Small intestine (tissue), 7 donors: ENCODE measurements around the gene KIRREL3. TPM values are rescaled to one million over a fixed set of nuclear protein-coding genes. Genes with fewer than 3 reads are reported as not detected.

Experiments
- DNase-seq, 2 donors: peaks; one replicate each; pipeline versions ENCODE4 v3.0.0 to v3.0.0-alpha.2; 2013
- FAIRE-seq: peaks from 2 replicates; lab custom pipeline; 2012; peaks lifted over from hg19 to GRCh38; lab: Jason Lieb, UNC
- H3K27ac ChIP-seq, 3 donors: one replicate each; pipeline ENCODE4 v1.5.1; 2013; ENCODE audit warnings: low read length in 2 of 3, mild to moderate bottlenecking in 2 of 3, control low read depth in 1 of 3, inconsistent platforms in 1 of 3, low read depth in 1 of 3, moderate library complexity in 1 of 3
- H3K27me3 ChIP-seq, 3 donors: one replicate each; pipeline ENCODE4 v1.6.1; 2013; ENCODE audit warnings: low read length in 3 of 3, inconsistent platforms in 1 of 3; ENCODE audit not compliant: control insufficient read depth in 3 of 3, insufficient read depth in 3 of 3
- H3K36me3 ChIP-seq, 3 donors: one replicate each; pipeline ENCODE4 v1.6.1; 2013; ENCODE audit warnings: low read length in 3 of 3, inconsistent platforms in 1 of 3, low read depth in 1 of 3, mild to moderate bottlenecking in 1 of 3, moderate library complexity in 1 of 3; ENCODE audit not compliant: control insufficient read depth in 3 of 3, insufficient read depth in 2 of 3
- H3K4me1 ChIP-seq, 3 donors: one replicate each; pipeline ENCODE4 v1.6.1; 2013; ENCODE audit warnings: low read length in 2 of 3, inconsistent platforms in 1 of 3, low read depth in 1 of 3, mild to moderate bottlenecking in 1 of 3, moderate library complexity in 1 of 3; ENCODE audit not compliant: control insufficient read depth in 3 of 3, insufficient read depth in 2 of 3
- H3K4me3 ChIP-seq, 3 donors: one replicate each; pipeline ENCODE4 v1.5.1; 2013; ENCODE audit warnings: low read length in 3 of 3, control low read depth in 1 of 3, inconsistent platforms in 1 of 3, low read depth in 1 of 3, mild to moderate bottlenecking in 1 of 3, moderate library complexity in 1 of 3
- H3K9me3 ChIP-seq, 2 donors: one replicate each; pipeline ENCODE4 v1.6.1; 2013; ENCODE audit warnings: low read depth in 1 of 2, low read length in 1 of 2; ENCODE audit not compliant: control insufficient read depth in 2 of 2, insufficient read depth in 1 of 2
- WGBS, 3 donors: extraction: QIAGEN DNeasy Blood & Tissue Kit; methylation state at CpG; one replicate each; pipeline ENCODE4 v1.1.7; 2013; 5-methylcytosine and 5-hydroxymethylcytosine counted together
- polyA plus RNA-seq, 4 donors: library from polyadenylated mRNA; stranded (reverse) in 3 of 4; unstranded in 1 of 4; fragments of 200-250 nt in 3 of 4; fragments of 120-200 nt in 1 of 4; gene quantifications; one replicate each; pipeline versions ENCODE4 v1.2.1 to v1.2.3, GENCODE V29; 2013
- donor health status: healthy with polysubstance abuse.
- donor health status: control.
- donor health status: control.
- donor health status: Bipolar disorder and iron deficiency.
- donor health status: healthy.

KIRREL3 gene
- polyA plus RNA-seq, 4 donors: 0.18 to 0.61 TPM; not detected in 2

DNA sequence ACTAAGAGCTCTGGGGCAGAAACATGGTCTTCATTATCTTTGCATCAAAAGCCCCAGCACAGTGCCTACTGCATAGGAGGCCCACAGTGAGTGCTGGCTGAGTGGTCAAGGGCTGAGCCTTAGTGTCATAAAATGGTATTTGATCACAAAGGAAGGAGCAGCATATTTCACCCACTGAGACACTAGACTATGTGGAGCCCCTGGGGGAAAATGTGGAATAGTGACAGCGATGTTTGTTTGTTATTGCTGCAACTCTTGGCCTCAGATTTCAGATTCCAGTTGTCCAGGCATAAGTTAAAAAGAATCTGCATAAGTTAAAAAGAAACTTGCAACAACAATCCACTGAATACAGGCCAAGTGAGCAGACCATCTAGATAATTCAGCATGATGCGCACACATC, 7.0 kb downstream of the KIRREL3 start:
- no peaks in the 10 kb centered on the region for H3K4me1 ChIP-seq

DNA sequence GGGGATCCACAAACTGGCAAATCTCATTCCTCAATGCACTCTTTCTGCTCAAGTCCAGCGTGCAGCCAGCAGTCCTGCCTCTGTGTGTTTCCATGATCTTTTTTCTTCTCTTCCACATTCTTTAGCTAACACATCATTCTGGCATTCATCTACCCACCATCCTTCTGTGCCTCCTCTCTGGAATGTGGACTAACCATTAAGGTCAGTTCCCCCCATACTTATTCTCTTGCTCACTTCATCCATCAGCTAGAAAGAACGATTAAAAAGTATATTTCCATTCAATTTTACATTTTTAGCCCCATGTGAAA, 7.8 kb downstream of the KIRREL3 start:
- Histone ChIP-seq H3K36me3 (no peaks in the 10 kb centered on the region), H3K4me3 (no peak overlapping the region), H3K9me3 (no peaks in the 10 kb centered on the region), H3K27me3 (peaks cover 0 to 34% (median 7%) of the 10 kb centered on the region in 3 donors), H3K27ac (no peak overlapping the region), H3K4me1 (no peaks in the 10 kb centered on the region)
- WGBS, 3 donors: 59 to 72% (median 62%) methylated on average over 2 of the region's 2 CpGs
- FAIRE-seq (no peak), DNase-seq (no peak)

More for the DNA sequence above, 7.0 kb downstream of the KIRREL3 start:
- H3K27me3 ChIP-seq: peaks cover 0 to 36% (median 12%) of the 10 kb centered on the region in 3 donors
- no peak overlapping the region for H3K4me3 ChIP-seq
- H3K9me3 ChIP-seq: no peaks in the 10 kb centered on the region
- H3K36me3 ChIP-seq: no peaks in the 10 kb centered on the region
- FAIRE-seq: no peak
- H3K27ac ChIP-seq: no peak overlapping the region
- DNase-seq: no peak
- 80 to 90% (median 90%) methylated on average over 2 of the region's 2 CpGs for WGBS, 3 donors

DNA sequence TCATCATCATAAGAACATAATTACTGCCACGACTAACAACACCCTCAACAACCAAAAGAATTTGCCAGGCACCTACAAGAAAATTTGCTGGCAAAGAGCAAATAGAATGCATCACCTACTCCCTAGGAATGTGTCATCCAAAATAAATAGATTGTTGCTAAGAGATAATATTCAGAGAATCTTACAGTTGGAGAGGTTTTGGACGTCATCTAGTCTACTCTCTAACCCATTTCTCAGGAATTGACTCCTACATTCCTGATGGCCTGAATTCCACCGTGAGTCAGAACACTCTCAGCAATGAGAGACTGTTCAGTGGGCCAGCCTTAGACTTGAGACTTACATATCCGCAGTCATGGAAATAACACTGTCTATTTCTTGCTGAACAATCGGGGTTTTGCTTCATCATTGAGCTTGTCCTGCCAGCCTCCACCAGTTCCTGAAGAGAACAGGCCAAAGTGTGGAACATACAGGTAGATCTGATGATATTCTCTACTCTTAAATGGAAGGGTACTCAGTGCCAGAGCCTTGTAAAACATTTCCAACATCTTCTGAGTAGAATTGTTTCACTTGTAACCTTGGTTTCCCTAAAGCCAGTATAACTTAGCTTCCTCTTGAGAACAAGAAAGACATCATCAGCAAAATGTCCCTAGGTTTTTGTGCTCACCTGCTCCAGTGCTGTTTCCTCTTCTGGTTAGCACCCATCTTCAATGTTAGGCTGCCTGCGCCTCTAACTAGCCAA, 8.3 kb downstream of the KIRREL3 start:
- DNase-seq (no peak), FAIRE-seq (no peak)
- Histone ChIP-seq H3K4me3 (no peak overlapping the region), H3K4me1 (no peaks in the 10 kb centered on the region), H3K9me3 (no peaks in the 10 kb centered on the region), H3K27me3 (peaks cover 0 to 31% (median 4%) of the 10 kb centered on the region in 3 donors), H3K36me3 (no peaks in the 10 kb centered on the region), H3K27ac (no peak overlapping the region)
- WGBS, 3 donors: 62 to 72% (median 62%) methylated on average over 6 of the region's 6 CpGs

DNA sequence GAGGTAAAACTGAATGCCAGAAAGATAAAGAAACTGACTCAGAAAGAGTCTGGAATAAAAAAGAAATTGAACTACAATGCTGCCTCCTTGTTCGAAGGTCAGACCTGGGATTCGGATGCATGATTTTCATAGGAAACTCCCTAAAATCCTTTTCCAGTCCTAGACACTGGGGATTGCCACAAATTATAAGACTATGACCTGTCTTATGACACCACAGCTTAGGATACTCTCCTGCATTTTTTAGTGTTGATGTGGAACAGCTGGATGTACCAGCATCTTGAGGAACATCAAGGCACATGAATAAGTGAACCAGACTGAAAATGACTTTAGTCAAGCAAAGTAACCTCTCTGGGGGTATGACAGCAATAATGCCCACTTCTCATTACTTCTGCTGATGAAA, 9.0 kb downstream of the KIRREL3 start:
- WGBS, 3 donors: 15 to 66% (median 45%) methylated on average over 2 of the region's 2 CpGs
- H3K36me3 ChIP-seq: no peaks in the 10 kb centered on the region
- H3K4me1 ChIP-seq: no peaks in the 10 kb centered on the region
- DNase-seq (no peak), FAIRE-seq (no peak)
- H3K27ac ChIP-seq: no peak overlapping the region
- no peak overlapping the region for H3K4me3 ChIP-seq
- peaks cover 0 to 28% (median 4%) of the 10 kb centered on the region in 3 donors for H3K27me3 ChIP-seq
- no peaks in the 10 kb centered on the region for H3K9me3 ChIP-seq

DNA sequence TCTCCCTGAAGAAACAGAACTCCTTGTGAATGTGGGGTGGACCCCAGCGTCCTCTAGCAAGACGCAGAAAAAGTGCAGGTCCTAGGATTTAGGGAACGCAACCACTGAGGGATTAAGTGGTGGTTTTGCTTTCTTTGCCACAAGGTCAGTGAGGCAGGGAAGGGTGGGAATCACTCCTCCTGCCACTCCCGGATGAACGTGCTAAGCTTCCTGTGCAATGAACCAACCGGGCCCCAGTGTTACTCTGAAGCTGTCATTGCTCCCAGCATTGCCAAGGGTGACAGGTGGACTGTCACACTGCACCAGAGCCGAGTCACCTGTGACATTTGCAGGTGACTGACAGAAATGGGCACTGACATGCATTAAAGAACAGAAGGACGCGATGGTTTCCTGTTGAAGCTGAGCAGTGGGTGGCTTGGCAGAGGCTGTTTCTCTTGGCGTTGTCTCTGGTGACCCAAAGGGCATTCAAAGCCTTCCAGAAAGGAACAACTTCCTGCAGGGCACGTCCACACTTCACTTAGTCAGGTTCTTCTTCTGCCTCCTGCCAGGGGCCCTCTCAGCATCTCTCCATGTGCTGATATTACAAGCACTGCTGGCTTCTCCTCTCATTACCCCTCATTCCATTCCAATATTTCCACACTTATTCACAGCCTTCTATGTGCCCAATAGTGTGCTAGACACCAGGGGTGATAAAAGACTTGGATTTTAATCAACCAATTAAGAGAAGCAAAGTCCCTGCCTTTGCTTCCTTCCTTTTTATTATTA, 9.7 kb downstream of the KIRREL3 start:
- 42 to 49% (median 44%) methylated on average over 11 of the region's 11 CpGs for WGBS, 3 donors
- H3K9me3 ChIP-seq: no peaks in the 10 kb centered on the region
- no peak for DNase-seq
- no peak for FAIRE-seq
- H3K27me3 ChIP-seq: peaks cover 0 to 23% (median 3%) of the 10 kb centered on the region in 3 donors
- H3K4me3 ChIP-seq: no peak overlapping the region
- no peak overlapping the region for H3K27ac ChIP-seq
- H3K36me3 ChIP-seq: no peaks in the 10 kb centered on the region
- no peaks in the 10 kb centered on the region for H3K4me1 ChIP-seq

DNA sequence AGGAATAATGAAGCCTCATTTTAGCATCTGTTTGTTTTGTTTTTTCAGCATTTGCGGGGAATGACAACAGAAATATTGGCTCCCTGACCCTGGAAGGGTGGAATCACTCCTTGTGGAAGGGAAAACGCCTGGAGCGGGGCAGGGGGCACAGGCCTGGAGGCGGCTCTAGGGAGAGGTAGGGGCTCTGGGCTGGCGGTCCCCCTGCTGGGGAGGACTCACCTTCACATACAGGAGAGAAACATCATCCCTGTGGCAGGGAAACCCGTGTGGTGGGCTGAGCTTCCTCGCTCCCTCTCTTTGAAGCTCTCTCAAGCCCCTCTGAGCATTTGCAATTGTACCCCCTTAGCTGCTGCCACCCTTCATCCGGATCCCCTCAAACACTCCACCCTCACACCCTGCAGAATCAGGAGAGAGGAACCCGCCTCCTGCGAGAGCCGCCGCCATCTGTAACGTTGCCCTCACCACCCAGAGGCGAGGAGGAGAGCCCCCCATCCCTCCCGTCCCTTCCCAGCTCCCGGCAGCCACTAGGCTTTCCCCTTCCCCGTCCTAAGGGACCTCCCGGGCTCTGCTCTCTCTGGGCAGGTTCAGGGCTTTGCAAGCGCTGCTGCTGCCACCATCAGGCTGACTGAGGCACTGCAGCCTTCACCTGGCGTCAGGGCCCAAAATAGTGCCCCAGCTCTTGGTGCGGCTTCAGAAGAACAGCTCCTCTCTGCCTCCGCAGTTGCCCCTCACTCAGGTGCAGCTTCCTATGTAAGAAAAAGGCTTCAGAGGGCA, 10.4 kb downstream of the KIRREL3 start:
- DNase-seq: peak; percentile 37 to 56
- Histone ChIP-seq H3K9me3 (no peaks in the 10 kb centered on the region), H3K36me3 (no peaks in the 10 kb centered on the region), H3K4me1 (no peaks in the 10 kb centered on the region), H3K27ac (no peak overlapping the region), H3K4me3 (no peak overlapping the region), H3K27me3 (peaks cover 0 to 23% (median 4%) of the 10 kb centered on the region in 3 donors)
- FAIRE-seq: no peak
- WGBS, 3 donors: 23 to 26% (median 25%) methylated on average over 21 to 22 of the region's 22 CpGs

DNA sequence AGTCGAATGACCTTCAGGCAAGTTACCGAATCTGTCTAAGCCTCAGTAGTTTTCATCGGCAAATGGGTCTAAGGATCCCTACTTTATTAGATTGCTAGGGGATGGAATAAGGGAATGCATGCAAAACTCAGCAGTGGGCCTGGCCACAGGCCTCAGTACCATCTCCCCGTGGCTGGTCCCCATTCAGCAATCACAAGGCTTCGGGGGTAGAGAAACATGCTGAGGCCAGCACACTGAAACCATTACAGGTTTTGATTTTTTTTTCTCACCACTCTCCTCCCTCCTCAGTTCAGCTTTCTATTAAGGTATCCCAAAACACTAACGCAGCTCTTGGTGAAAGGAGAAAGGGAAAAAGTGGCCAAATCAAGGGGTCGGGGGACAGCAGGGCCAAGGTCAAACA, 11.9 kb downstream of the KIRREL3 start:
- Histone ChIP-seq H3K27me3 (peaks cover 0 to 23% (median 5%) of the 10 kb centered on the region in 3 donors), H3K4me3 (no peak overlapping the region), H3K4me1 (no peaks in the 10 kb centered on the region), H3K9me3 (no peaks in the 10 kb centered on the region), H3K36me3 (no peaks in the 10 kb centered on the region), H3K27ac (no peak overlapping the region)
- 76 to 86% (median 81%) methylated on average over 7 of the region's 7 CpGs for WGBS, 3 donors
- FAIRE-seq (no peak), DNase-seq (no peak)

DNA sequence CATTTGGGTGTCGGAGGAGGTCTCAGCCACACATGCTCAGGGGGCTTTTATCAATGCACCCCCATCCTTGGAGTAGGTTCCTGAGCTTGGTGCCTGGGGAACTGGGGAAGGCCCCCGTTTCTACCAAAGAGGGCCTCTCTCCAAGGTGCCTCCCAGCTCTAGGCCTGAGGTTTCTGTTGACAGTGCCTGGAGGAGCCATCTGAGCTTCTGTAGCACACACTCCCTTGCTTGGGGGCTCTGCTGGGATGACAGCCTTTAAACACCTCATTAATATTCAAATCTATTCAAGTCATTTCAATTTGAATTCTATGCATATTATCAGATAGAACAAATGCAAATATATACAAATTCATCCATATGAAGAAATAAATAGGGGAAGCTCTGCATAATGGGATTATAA, 18.9 kb downstream of the KIRREL3 start:
- DNase-seq: no peak
- Histone ChIP-seq H3K4me1 (no peaks in the 10 kb centered on the region), H3K9me3 (no peaks in the 10 kb centered on the region), H3K4me3 (no peak overlapping the region), H3K27ac (no peak overlapping the region), H3K36me3 (no peaks in the 10 kb centered on the region), H3K27me3 (peaks cover 0 to 9% (median 6%) of the 10 kb centered on the region in 3 donors)
- FAIRE-seq: no peak
- WGBS, 3 donors: 54 to 82% (median 69%) methylated on average over 2 of the region's 2 CpGs
